Measurements from ENCODE around the gene RAB33A.

- TF ChIP-seq CTCF (conservative IDR thresholded peaks at IDR 0.05), result no peak
- no peak for TF ChIP-seq EZH2 (IDR thresholded peaks at IDR 0.05; ENCODE audit: low read depth)
These were observed 5.9 kb upstream of the RAB33A start, which contains the start of gene AIFM1 for GRCh38 chrX:130165703-130166502.
